Calu3 (cell line): Measurements from ENCODE around the gene ZFAND4. TPM values are rescaled to one million over a fixed set of nuclear protein-coding genes. Genes with fewer than 3 reads are reported as not detected.
"Not testable (repeated sequence)": the region's sequence is repeated elsewhere in the genome, so short reads cannot be mapped to it uniquely, and the experiment has no call there.

Experiments
- BruUV-seq: library from RNA; stranded (reverse); fragments of 400-500 nt; replicated peaks from 2 replicates; lab custom pipeline; 2021; lab: Mats Ljungman, UMichigan
- CTCF ChIA-PET: fragments of 300-600 bp; sonication (Branson Sonifier 250); formaldehyde crosslinking; loops from one replicate; lab custom pipeline; 2022; ENCODE audit warnings: antibody characterized with exemption; lab: Charles Lee
- DNase-seq: peaks from one replicate; pipeline ENCODE4 v3.0.0; 2022
- H3K27ac Mint-ChIP-seq: one replicate; pipeline ENCODE4 v1.8.0; 2022; ENCODE audit warnings: mixed read lengths; ENCODE audit not compliant: unreplicated experiment
- H3K27me3 Mint-ChIP-seq: one replicate; pipeline ENCODE4 v1.8.0; 2022; ENCODE audit warnings: mixed read lengths; ENCODE audit not compliant: unreplicated experiment
- H3K36me3 Mint-ChIP-seq: one replicate; pipeline ENCODE4 v1.8.0; 2022; ENCODE audit warnings: mild to moderate bottlenecking, moderate library complexity, mixed read lengths; ENCODE audit not compliant: insufficient read depth, unreplicated experiment
- H3K4me1 Mint-ChIP-seq: one replicate; pipeline ENCODE4 v1.8.0; 2022; ENCODE audit warnings: mild to moderate bottlenecking, low read depth, mixed read lengths; ENCODE audit not compliant: unreplicated experiment
- H3K4me3 Mint-ChIP-seq: one replicate; pipeline ENCODE4 v1.8.0; 2022; ENCODE audit warnings: mild to moderate bottlenecking, low read depth, moderate library complexity, mixed read lengths; ENCODE audit not compliant: unreplicated experiment
- H3K9me3 Mint-ChIP-seq: one replicate; pipeline ENCODE4 v1.8.0; 2022; ENCODE audit warnings: low read depth, mixed read lengths; ENCODE audit not compliant: unreplicated experiment
- intact Hi-C: fragments of 100-400 bp; cut with micrococcal nuclease; formaldehyde crosslinking; loops from one replicate; pipeline ENCODE4 v1.10.0; 2022; ENCODE audit not compliant: unreplicated experiment
- total RNA-seq: library from RNA; stranded (reverse); gene quantifications from 2 replicates; pipeline ENCODE4 v1.2.3, GENCODE V29; 2022
- TF ChIP-seq, protein P1 (sequence below): fragments of 200-600 bp; IDR thresholded peaks from one replicate; pipeline ENCODE4 v1.8.0; 2022; ENCODE audit warnings: antibody characterized with exemption; ENCODE audit not compliant: unreplicated experiment

ZFAND4 gene
- total RNA-seq, 1 experiment from 2014 or later: 7.5 TPM

DNA sequence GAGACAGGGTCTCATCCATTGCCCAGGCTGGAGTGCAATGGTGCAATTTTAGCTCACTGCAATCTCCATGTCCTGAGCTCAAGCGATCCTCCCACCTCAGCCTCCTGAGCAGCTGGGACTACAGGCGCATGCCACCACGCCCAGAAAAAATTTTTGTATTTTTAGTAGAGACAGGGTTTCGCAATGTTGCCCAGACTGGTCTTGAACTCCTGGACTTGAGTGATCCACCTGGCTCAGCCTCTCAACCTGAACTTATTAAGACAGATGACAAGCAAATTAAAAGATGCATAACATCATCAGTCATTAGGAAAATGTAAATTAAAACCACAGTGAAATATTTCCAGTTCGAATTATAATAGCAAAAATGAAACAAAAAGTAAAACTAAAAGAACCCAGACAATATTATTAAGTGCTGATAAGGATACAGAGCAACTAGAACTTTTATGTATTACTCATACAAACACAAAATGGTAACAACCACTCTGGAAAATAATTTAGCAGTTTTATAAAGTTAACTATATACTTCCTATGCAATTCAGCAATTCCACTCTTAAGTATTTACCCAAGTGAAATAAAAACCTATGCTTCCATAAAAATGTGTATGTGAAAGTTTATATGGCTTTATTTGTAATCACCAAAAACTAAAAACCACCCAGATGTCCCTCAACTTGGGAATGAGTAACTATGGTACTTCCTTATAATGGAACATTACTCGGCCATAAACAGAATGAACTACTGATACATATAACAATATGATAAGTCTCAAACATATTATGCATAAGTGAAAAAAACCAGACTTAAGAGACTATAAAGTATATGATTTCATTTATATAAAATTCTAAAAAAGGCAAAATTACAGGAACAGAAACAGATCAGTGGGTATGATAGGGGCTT is 15.3 kb downstream of the ZFAND4 start:
- BruUV-seq: no TSS peak
- Mint-ChIP-seq H3K4me1 (no peaks in the 10 kb centered on the region), H3K27ac (no peak overlapping the region), H3K27me3 (no peaks in the 10 kb centered on the region), H3K36me3 (no peaks in the 10 kb centered on the region), H3K9me3 (no peaks in the 10 kb centered on the region), H3K4me3 (no peak overlapping the region)
- CTCF ChIA-PET: no interaction called here
- intact Hi-C loops: no loop called here
- DNase-seq: no peak
- TF ChIP-seq, protein P1, sequence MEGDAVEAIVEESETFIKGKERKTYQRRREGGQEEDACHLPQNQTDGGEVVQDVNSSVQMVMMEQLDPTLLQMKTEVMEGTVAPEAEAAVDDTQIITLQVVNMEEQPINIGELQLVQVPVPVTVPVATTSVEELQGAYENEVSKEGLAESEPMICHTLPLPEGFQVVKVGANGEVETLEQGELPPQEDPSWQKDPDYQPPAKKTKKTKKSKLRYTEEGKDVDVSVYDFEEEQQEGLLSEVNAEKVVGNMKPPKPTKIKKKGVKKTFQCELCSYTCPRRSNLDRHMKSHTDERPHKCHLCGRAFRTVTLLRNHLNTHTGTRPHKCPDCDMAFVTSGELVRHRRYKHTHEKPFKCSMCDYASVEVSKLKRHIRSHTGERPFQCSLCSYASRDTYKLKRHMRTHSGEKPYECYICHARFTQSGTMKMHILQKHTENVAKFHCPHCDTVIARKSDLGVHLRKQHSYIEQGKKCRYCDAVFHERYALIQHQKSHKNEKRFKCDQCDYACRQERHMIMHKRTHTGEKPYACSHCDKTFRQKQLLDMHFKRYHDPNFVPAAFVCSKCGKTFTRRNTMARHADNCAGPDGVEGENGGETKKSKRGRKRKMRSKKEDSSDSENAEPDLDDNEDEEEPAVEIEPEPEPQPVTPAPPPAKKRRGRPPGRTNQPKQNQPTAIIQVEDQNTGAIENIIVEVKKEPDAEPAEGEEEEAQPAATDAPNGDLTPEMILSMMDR: no peak

DNA sequence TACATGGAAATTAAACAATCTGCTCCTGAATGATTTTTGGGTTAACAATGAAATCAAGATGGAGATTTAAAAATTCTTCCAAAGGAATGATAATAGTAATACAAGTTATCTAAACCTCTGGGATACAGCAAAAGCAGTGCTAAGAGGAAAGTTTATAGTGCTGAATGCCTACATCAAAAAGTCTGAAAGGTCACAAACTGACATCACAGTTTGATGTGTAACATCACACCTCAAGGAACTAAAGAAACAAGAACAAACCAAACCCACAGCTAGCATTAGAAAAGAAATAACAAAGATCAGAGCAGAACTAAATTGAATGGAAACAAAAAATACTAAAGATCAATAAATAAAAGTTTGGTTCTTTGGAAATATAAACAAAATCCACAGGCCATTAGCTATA is 17.4 kb downstream of the ZFAND4 start:
- H3K9me3 Mint-ChIP-seq: no peaks in the 10 kb centered on the region
- no peaks in the 10 kb centered on the region for H3K36me3 Mint-ChIP-seq
- CTCF ChIA-PET: no interaction called here
- TF ChIP-seq, protein P1: no peak
- no peak overlapping the region for H3K27ac Mint-ChIP-seq
- H3K27me3 Mint-ChIP-seq: no peaks in the 10 kb centered on the region
- intact Hi-C loops: no loop called here
- H3K4me1 Mint-ChIP-seq: no peaks in the 10 kb centered on the region
- no TSS peak for BruUV-seq
- no peak for DNase-seq
- H3K4me3 Mint-ChIP-seq: no peak overlapping the region

DNA sequence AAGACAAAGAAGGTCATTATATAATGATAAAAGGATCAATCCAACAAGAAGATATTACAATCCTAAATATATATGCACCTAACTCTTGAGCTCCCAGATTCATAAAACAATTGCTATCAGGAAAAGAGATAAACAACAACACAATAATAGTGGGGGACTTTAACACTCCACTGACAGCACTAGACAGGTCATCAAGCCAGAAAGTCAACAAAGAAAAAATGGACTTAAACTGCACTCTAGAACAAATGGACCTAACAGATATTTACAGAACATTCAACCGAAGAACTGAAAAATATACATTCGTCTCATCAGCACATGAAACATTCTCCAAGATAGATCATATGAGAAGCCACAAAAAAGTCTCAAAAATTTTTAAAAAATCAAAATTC is 17.8 kb downstream of the ZFAND4 start:
- BruUV-seq, H3K27ac Mint-ChIP-seq: not testable (repeated sequence)

DNA sequence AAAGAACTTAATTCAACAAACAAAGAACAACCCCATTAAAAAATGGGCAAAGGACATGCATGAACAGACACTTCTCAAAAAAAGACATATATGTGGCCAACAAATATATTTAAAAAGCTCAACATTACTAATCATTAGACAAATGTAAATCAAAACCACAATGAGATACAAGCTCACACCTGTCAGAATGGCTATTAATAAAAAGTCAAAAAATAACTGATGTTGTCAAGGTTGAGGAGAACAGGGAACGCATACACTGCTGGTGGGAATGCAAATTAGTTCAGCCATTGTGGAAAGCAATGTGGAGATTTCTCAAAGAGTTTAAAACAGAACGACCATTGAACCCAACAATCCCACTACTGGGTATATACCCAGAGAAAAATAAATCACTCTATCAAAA is 19.1 kb downstream of the ZFAND4 start:
- TF ChIP-seq, protein P1: no peak
- intact Hi-C loops: no loop called here
- no TSS peak for BruUV-seq
- H3K27ac Mint-ChIP-seq: no peak overlapping the region
- CTCF ChIA-PET: no interaction called here
- DNase-seq: no peak
- no peak overlapping the region for H3K4me3 Mint-ChIP-seq
- no peaks in the 10 kb centered on the region for H3K9me3 Mint-ChIP-seq
- no peaks in the 10 kb centered on the region for H3K36me3 Mint-ChIP-seq
- H3K4me1 Mint-ChIP-seq: no peaks in the 10 kb centered on the region
- no peaks in the 10 kb centered on the region for H3K27me3 Mint-ChIP-seq

More for the DNA sequence above, 17.8 kb downstream of the ZFAND4 start:
- CTCF ChIA-PET, intact Hi-C loops, H3K4me1 Mint-ChIP-seq, H3K9me3 Mint-ChIP-seq, DNase-seq, H3K27me3 Mint-ChIP-seq, H3K36me3 Mint-ChIP-seq, H3K4me3 Mint-ChIP-seq: not testable (repeated sequence)

DNA sequence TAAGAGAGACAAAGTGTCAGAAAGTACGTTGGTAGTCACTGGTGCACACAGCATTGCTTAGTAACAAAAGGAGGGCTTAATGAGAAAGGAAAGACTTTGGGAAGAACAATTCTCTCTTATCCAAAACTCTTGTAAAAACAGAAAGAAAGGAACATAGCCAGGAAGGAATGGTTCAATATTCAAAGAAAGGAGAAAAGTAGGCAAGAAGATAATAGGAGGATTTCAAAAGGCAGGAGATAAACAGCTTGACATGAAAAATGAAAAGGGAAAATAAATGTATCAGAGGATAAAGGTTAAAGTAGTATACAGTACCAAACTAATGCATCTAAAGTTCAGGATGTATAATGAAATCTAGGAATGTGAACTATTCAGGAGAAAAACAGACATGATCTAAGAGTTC is 20.1 kb downstream of the ZFAND4 start:
- H3K27me3 Mint-ChIP-seq: no peaks in the 10 kb centered on the region
- no peaks in the 10 kb centered on the region for H3K9me3 Mint-ChIP-seq
- TF ChIP-seq, protein P1: no peak
- H3K27ac Mint-ChIP-seq: no peak overlapping the region
- H3K4me3 Mint-ChIP-seq: no peak overlapping the region
- H3K4me1 Mint-ChIP-seq: no peaks in the 10 kb centered on the region
- BruUV-seq: no TSS peak
- H3K36me3 Mint-ChIP-seq: no peaks in the 10 kb centered on the region
- no peak for DNase-seq
- CTCF ChIA-PET: no interaction called here
- intact Hi-C loops: no loop called here
